ENCODE data around the gene SECISBP2L.

DNA sequence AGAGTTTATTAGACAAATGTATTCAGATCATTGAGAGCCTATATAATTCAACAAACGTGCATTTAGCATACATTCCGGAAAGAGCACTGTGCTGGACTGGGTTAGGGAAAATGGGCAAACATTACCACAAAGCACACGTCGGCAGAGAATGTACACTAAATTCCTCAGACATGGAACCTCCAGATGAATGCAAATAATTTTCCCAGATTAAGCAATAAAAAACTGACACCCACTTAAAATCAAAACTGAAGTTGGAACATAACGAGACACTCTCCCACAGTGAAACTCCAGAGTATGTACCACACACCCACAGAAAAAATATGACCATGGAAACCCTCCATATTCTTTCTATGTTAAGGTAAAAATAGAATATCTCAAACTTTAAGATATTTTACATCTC is 4.8 kb downstream of the SECISBP2L start:
- no peak for TF ChIP-seq RARB (CRISPR knock-in tag; IDR thresholded peaks at IDR 0.05)
- TF ChIP-seq PATZ1 (CRISPR knock-in tag; IDR thresholded peaks at IDR 0.05; ENCODE audit: borderline replicate concordance): no peak
- no peak for TF ChIP-seq ZFP30 (CRISPR knock-in tag; IDR thresholded peaks at IDR 0.05)
- no peak for TF ChIP-seq ISL1 (CRISPR knock-in tag; IDR thresholded peaks at IDR 0.05)
- TF ChIP-seq, protein P1, sequence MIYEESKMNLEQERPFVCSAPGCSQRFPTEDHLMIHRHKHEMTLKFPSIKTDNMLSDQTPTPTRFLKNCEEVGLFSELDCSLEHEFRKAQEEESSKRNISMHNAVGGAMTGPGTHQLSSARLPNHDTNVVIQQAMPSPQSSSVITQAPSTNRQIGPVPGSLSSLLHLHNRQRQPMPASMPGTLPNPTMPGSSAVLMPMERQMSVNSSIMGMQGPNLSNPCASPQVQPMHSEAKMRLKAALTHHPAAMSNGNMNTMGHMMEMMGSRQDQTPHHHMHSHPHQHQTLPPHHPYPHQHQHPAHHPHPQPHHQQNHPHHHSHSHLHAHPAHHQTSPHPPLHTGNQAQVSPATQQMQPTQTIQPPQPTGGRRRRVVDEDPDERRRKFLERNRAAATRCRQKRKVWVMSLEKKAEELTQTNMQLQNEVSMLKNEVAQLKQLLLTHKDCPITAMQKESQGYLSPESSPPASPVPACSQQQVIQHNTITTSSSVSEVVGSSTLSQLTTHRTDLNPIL (CRISPR knock-in tag; IDR thresholded peaks at IDR 0.05; ENCODE audit: low read depth): no peak
- TF ChIP-seq ZFP3 (CRISPR knock-in tag; IDR thresholded peaks at IDR 0.05): no peak
- no peak for TF ChIP-seq ZNF8 (CRISPR knock-in tag; IDR thresholded peaks at IDR 0.05)
- TF ChIP-seq, protein P2, sequence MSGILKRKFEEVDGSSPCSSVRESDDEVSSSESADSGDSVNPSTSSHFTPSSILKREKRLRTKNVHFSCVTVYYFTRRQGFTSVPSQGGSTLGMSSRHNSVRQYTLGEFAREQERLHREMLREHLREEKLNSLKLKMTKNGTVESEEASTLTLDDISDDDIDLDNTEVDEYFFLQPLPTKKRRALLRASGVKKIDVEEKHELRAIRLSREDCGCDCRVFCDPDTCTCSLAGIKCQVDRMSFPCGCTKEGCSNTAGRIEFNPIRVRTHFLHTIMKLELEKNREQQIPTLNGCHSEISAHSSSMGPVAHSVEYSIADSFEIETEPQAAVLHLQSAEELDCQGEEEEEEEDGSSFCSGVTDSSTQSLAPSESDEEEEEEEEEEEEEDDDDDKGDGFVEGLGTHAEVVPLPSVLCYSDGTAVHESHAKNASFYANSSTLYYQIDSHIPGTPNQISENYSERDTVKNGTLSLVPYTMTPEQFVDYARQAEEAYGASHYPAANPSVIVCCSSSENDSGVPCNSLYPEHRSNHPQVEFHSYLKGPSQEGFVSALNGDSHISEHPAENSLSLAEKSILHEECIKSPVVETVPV (CRISPR knock-in tag; IDR thresholded peaks at IDR 0.05): no peak
- TF ChIP-seq ARNTL (CRISPR knock-in tag; IDR thresholded peaks at IDR 0.05; ENCODE audit: borderline replicate concordance, low read depth): no peak
- no peak for TF ChIP-seq CSDC2 (CRISPR knock-in tag; IDR thresholded peaks at IDR 0.05)
- TF ChIP-seq TCF4 (CRISPR knock-in tag; IDR thresholded peaks at IDR 0.05; ENCODE audit: borderline replicate concordance): no peak
